ENCODE data around the gene SOX18. TPM values are rescaled to one million over a fixed set of nuclear protein-coding genes. Genes with fewer than 3 reads are reported as not detected.

Gene SOX18
- polyA plus RNA-seq, 6 donors from 2014 or later = not detected

GRCh38 chr20:64032706-64033624, 16.5 kb downstream of the SOX18 start:
- H3K4me3 Mint-ChIP-seq = peak overlapping the region in 2 of 8 donors; percentile 15 to 20
- H3K27me3 Mint-ChIP-seq = peaks cover 0 to 12% (median 0%) of the 10 kb centered on the region in 3 donors
- H3K9me3 Mint-ChIP-seq = no peaks in the 10 kb centered on the region
- no peak overlapping the region for H3K27ac Mint-ChIP-seq
- no peak for ATAC-seq (ENCODE audit: low read depth in 2 of 2)
- DNase-seq = no peak
- peaks cover 5 to 9% (median 6%) of the 10 kb centered on the region in 3 donors for H3K4me1 Mint-ChIP-seq
- peaks cover 0 to 6% of the 10 kb centered on the region in 2 donors for H3K36me3 Mint-ChIP-seq

GRCh38 chr20:64031822-64032314, 17.6 kb downstream of the SOX18 start:
- no peaks in the 10 kb centered on the region for H3K9me3 Mint-ChIP-seq
- H3K4me1 Mint-ChIP-seq = peaks cover 0 to 2% (median 0%) of the 10 kb centered on the region in 3 donors
- no peak overlapping the region for H3K4me3 Mint-ChIP-seq
- H3K36me3 Mint-ChIP-seq = peaks cover 0 to 10% of the 10 kb centered on the region in 2 donors
- ATAC-seq (ENCODE audit: low read depth in 2 of 2) (no peak), DNase-seq (no peak)
- H3K27me3 Mint-ChIP-seq = peaks cover 0 to under 1% (median 0%) of the 10 kb centered on the region in 3 donors
- no peak overlapping the region for H3K27ac Mint-ChIP-seq

- Mint-ChIP-seq H3K4me3 (no peak overlapping the region), H3K27me3 (no peaks in the 10 kb centered on the region), H3K27ac (no peak overlapping the region), H3K9me3 (no peaks in the 10 kb centered on the region), H3K4me1 (no peaks in the 10 kb centered on the region), H3K36me3 (peaks cover 0 to 14% of the 10 kb centered on the region in 2 donors)
- ATAC-seq (ENCODE audit: low read depth in 2 of 2) = no peak
- no peak for DNase-seq
Measured at GRCh38 chr20:64030371-64031134, 18.9 kb downstream of the SOX18 start.

GRCh38 chr20:64029293-64030117, 19.9 kb downstream of the SOX18 start:
- no peaks in the 10 kb centered on the region for H3K27me3 Mint-ChIP-seq
- H3K9me3 Mint-ChIP-seq = no peaks in the 10 kb centered on the region
- no peaks in the 10 kb centered on the region for H3K4me1 Mint-ChIP-seq
- H3K36me3 Mint-ChIP-seq = peaks cover 0 to 14% of the 10 kb centered on the region in 2 donors
- no peak for ATAC-seq (ENCODE audit: low read depth in 2 of 2)
- H3K4me3 Mint-ChIP-seq = no peak overlapping the region
- DNase-seq = no peak
- H3K27ac Mint-ChIP-seq = peak overlapping the region in 2 of 6 donors; percentile 22 to 54

- no peak for ATAC-seq (ENCODE audit: low read depth in 2 of 2)
- H3K27me3 Mint-ChIP-seq = no peaks in the 10 kb centered on the region
- peaks cover 0 to 19% of the 10 kb centered on the region in 2 donors for H3K36me3 Mint-ChIP-seq
- no peaks in the 10 kb centered on the region for H3K9me3 Mint-ChIP-seq
- H3K4me1 Mint-ChIP-seq = peaks cover 0 to 4% (median 0%) of the 10 kb centered on the region in 3 donors
- peak overlapping the region in 1 of 6 donors; percentile 2 for H3K27ac Mint-ChIP-seq
- no peak for DNase-seq
- no peak overlapping the region for H3K4me3 Mint-ChIP-seq
Measured at GRCh38 chr20:64027981-64028685, 21.3 kb downstream of the SOX18 start.

GRCh38 chr20:64025826-64026412, 23.5 kb downstream of the SOX18 start:
- no peak overlapping the region for H3K27ac Mint-ChIP-seq
- H3K4me3 Mint-ChIP-seq = no peak overlapping the region
- no peak for ATAC-seq (ENCODE audit: low read depth in 2 of 2)
- no peaks in the 10 kb centered on the region for H3K9me3 Mint-ChIP-seq
- no peak for DNase-seq
- peaks cover 0 to 19% of the 10 kb centered on the region in 2 donors for H3K36me3 Mint-ChIP-seq
- H3K27me3 Mint-ChIP-seq = no peaks in the 10 kb centered on the region
- peaks cover 0 to 4% (median 0%) of the 10 kb centered on the region in 3 donors for H3K4me1 Mint-ChIP-seq

- H3K27ac Mint-ChIP-seq = peak overlapping the region in 1 of 6 donors; percentile 36
- ATAC-seq (ENCODE audit: low read depth in 2 of 2) (no peak), DNase-seq (no peak)
- H3K4me3 Mint-ChIP-seq = no peak overlapping the region
- no peaks in the 10 kb centered on the region for H3K27me3 Mint-ChIP-seq
- H3K36me3 Mint-ChIP-seq = peaks cover 0 to 15% of the 10 kb centered on the region in 2 donors
- H3K4me1 Mint-ChIP-seq = peaks cover 0 to 4% (median 0%) of the 10 kb centered on the region in 3 donors
- H3K9me3 Mint-ChIP-seq = no peaks in the 10 kb centered on the region
Measured at GRCh38 chr20:64025101-64025825, 24.2 kb downstream of the SOX18 start.

- no peak for ATAC-seq (ENCODE audit: low read depth in 2 of 2)
- Mint-ChIP-seq H3K27me3 (no peaks in the 10 kb centered on the region), H3K27ac (no peak overlapping the region), H3K4me1 (peaks cover 0 to 4% (median 0%) of the 10 kb centered on the region in 3 donors), H3K4me3 (no peak overlapping the region), H3K36me3 (peaks cover 0 to 13% of the 10 kb centered on the region in 2 donors), H3K9me3 (no peaks in the 10 kb centered on the region)
- DNase-seq = no peak
Measured at GRCh38 chr20:64024141-64024990, 25.1 kb downstream of the SOX18 start.

- DNase-seq = no peak
- no peaks in the 10 kb centered on the region for H3K9me3 Mint-ChIP-seq
- H3K36me3 Mint-ChIP-seq = peaks cover 0 to 19% of the 10 kb centered on the region in 2 donors
- H3K4me3 Mint-ChIP-seq = no peak overlapping the region
- H3K27ac Mint-ChIP-seq = peak overlapping the region in 1 of 6 donors; percentile 75
- H3K4me1 Mint-ChIP-seq = peaks cover 0 to 4% (median 3%) of the 10 kb centered on the region in 3 donors
- ATAC-seq (ENCODE audit: low read depth in 2 of 2) = no peak
- H3K27me3 Mint-ChIP-seq = no peaks in the 10 kb centered on the region
Measured at GRCh38 chr20:64023361-64024140, 25.9 kb downstream of the SOX18 start.

GRCh38 chr20:64022671-64023360, 26.6 kb downstream of the SOX18 start:
- Mint-ChIP-seq H3K4me1 (peaks cover 0 to 4% (median 4%) of the 10 kb centered on the region in 3 donors), H3K27ac (no peak overlapping the region), H3K4me3 (no peak overlapping the region), H3K36me3 (peaks cover 0 to 26% of the 10 kb centered on the region in 2 donors), H3K9me3 (no peaks in the 10 kb centered on the region), H3K27me3 (no peaks in the 10 kb centered on the region)
- ATAC-seq (ENCODE audit: low read depth in 2 of 2) (no peak), DNase-seq (no peak)
